K562 (cell line): Measurements from ENCODE around the gene SLC26A1. TPM values are rescaled to one million over a fixed set of nuclear protein-coding genes. Genes with fewer than 3 reads are reported as not detected.
A peak's percentile ranks its signal among the peaks of the same experiment; 100 is the strongest.

ENCODE experiments used
- ATAC-seq: fragments of 200-7000 bp; cut with Tn5 transposase; 3 replicates; pipeline ENCODE4 v1.9.1; 2020; ENCODE audit warnings: moderate library complexity
- BruUV-seq: library from RNA; stranded (reverse); fragments of 400-500 nt; replicated peaks from 2 replicates; lab custom pipeline; 2021; lab: Mats Ljungman, UMichigan
- CTCF ChIA-PET: fragments of 300-600 bp; formaldehyde crosslinking; extraction: SDS; loops from one replicate; lab custom pipeline; 2021; ENCODE audit warnings: low intra/inter-chr PET ratio; lab: Yijun Ruan, JAX
- POLR2A ChIA-PET: fragments of 300-600, 350-650 bp; sonication (Branson Sonifier 250); formaldehyde crosslinking; extraction: SDS; loops from one replicate; lab custom pipeline; 2021; ENCODE audit warnings: antibody characterized with exemption, inconsistent platforms; lab: Yijun Ruan, JAX
- DNase-seq, 4 experiments: peaks; one replicate each; pipeline versions ENCODE4 v3.0.0 to v3.0.0-alpha.2; 2011 to 2018; ENCODE audit warnings: low spot score in 3 of 4, mixed read lengths in 3 of 4; ENCODE audit errors: extremely low read depth in 1 of 4
- FAIRE-seq: peaks from 2 replicates; lab custom pipeline; 2011; peaks lifted over from hg19 to GRCh38; lab: Jason Lieb, UNC
- H2AFZ ChIP-seq: 2 replicates; pipeline ENCODE4 v1.6.0; 2011; ENCODE audit warnings: low read depth, low read length, control low read depth, inconsistent platforms
- H3K27ac ChIP-seq: fragments of 200-600 bp; 3 replicates; pipeline ENCODE4 v1.8.0; 2011; ENCODE audit warnings: low read depth, mild to moderate bottlenecking, control low read depth, inconsistent platforms, low read length, moderate library complexity, mixed read lengths; ENCODE audit errors: extremely low read depth
- H3K27me3 ChIP-seq, 2 experiments: fragments of 300-600 bp in 1 of 2; 2 replicates in 1 of 2; 3 replicates in 1 of 2; pipeline versions ENCODE4 v1.6.0 to v1.8.0; 2011; ENCODE audit warnings: inconsistent platforms in 2 of 2, low read length in 2 of 2, mild to moderate bottlenecking in 1 of 2, mixed read lengths in 1 of 2, moderate library complexity in 1 of 2; ENCODE audit not compliant: control insufficient read depth in 2 of 2, insufficient read depth in 2 of 2
- H3K36me3 ChIP-seq: fragments of 300-600 bp; 3 replicates; pipeline ENCODE4 v1.8.0; 2011; ENCODE audit warnings: mild to moderate bottlenecking, low read length, inconsistent platforms; ENCODE audit not compliant: control insufficient read depth, insufficient read depth
- H3K4me1 ChIP-seq, 2 experiments: fragments of 200-600 bp in 1 of 2; replicated peaks in 1 of 2; 2 replicates in 1 of 2; 3 replicates in 1 of 2; pipeline versions ENCODE4 v1.5.1 to v1.8.0; 2011; ENCODE audit warnings: inconsistent platforms in 2 of 2, low read length in 2 of 2, mild to moderate bottlenecking in 1 of 2, mixed read lengths in 1 of 2, moderate library complexity in 1 of 2; ENCODE audit not compliant: control insufficient read depth in 2 of 2, insufficient read depth in 2 of 2
- H3K4me2 ChIP-seq: 2 replicates; pipeline ENCODE4 v1.6.1; 2011; ENCODE audit warnings: low read length, control low read depth, inconsistent platforms, mixed read lengths; ENCODE audit not compliant: insufficient read depth
- H3K4me3 ChIP-seq: fragments of 200-600 bp; sonication (generic), shearing (Covaris generic); 2 replicates; pipeline ENCODE4 v1.5.1; 2016; ENCODE audit warnings: control low read depth, inconsistent platforms
- H3K79me2 ChIP-seq: fragments of 200-600 bp; 3 replicates; pipeline ENCODE4 v1.8.0; 2011; ENCODE audit warnings: low read length, inconsistent platforms; ENCODE audit not compliant: control insufficient read depth, insufficient read depth
- H3K9ac ChIP-seq, 2 experiments: 2 replicates each; pipeline versions ENCODE4 v1.6.0 to v1.6.1; 2011; ENCODE audit warnings: low read depth in 2 of 2, low read length in 2 of 2, control low read depth in 1 of 2, inconsistent platforms in 1 of 2, mild to moderate bottlenecking in 1 of 2, mixed read lengths in 1 of 2; ENCODE audit not compliant: insufficient read depth in 1 of 2
- H3K9me1 ChIP-seq: one replicate; pipeline ENCODE4 v1.6.0; 2011; ENCODE audit warnings: inconsistent platforms, mild to moderate bottlenecking, low read length, moderate library complexity; ENCODE audit not compliant: control insufficient read depth, insufficient read depth
- H3K9me3 ChIP-seq: replicated peaks from 2 replicates; pipeline ENCODE4 v1.5.1; 2011; ENCODE audit warnings: low read depth, low read length, inconsistent platforms; ENCODE audit not compliant: control insufficient read depth, insufficient read depth
- H4K20me1 ChIP-seq: replicated peaks from 2 replicates; pipeline ENCODE4 v1.6.1; 2011; ENCODE audit warnings: low read length, inconsistent platforms, mixed read lengths; ENCODE audit not compliant: control insufficient read depth, insufficient read depth
- CREB1 ChIP-seq, 2 experiments: sonication (generic) in 1 of 2; formaldehyde crosslinking in 1 of 2; IDR thresholded peaks; 2 replicates each; pipeline versions ENCODE4 v1.6.1 to v1.8.0; 2012 to 2022; ENCODE audit warnings: inconsistent platforms in 1 of 2, mild to moderate bottlenecking in 1 of 2, missing genetic modification reagents in 1 of 2, moderate library complexity in 1 of 2
- EGR1 ChIP-seq: fragments of 450-650 bp; conservative IDR thresholded peaks from 2 replicates; pipeline ENCODE4 v1.6.1; 2017; ENCODE audit warnings: mild to moderate bottlenecking
- NFE2 ChIP-seq: IDR thresholded peaks from 2 replicates; pipeline ENCODE4 v1.6.1; 2014; ENCODE audit warnings: antibody characterized with exemption, low read depth
- WGBS: fragments of 100-300 bp; shearing (Covaris generic); methylation state at CpG from one replicate; pipeline ENCODE4 v1.1.6; 2016; ENCODE audit warnings: low coverage, mixed read lengths; ENCODE audit not compliant: insufficient coverage; ENCODE audit errors: missing lambda C conversion rate; 5-methylcytosine and 5-hydroxymethylcytosine counted together
- in situ Hi-C: fragments of 300-500 bp; cut with MboI; formaldehyde crosslinking; loops from 4 replicates; pipeline ENCODE4 v1.15.0; 2018; ENCODE audit warnings: inconsistent platforms, mixed read lengths
- intact Hi-C: fragments of 100-400 bp; cut with micrococcal nuclease; formaldehyde crosslinking; loops from 2 replicates; pipeline ENCODE4 v1.14.2; 2022
- polyA plus RNA-seq, 8 experiments: library from polyadenylated mRNA; depleted of rRNA in 4 of 8; stranded (reverse) in 5 of 8; unstranded in 3 of 8; fragments of >200 nt; fragmentation: Nextera tagmentation in 2 of 8; fragmentation: Illumina TruSeq in 1 of 8; extraction: Ambion mirVana in 2 of 8; extraction: Trizol in 1 of 8; gene quantifications; 2 replicates each; pipeline versions ENCODE4 v1.2.1 to v1.2.3, GENCODE V29; 2011 to 2014; ENCODE audit warnings: inconsistent platforms in 1 of 8, missing spikeins in 1 of 8
- total RNA-seq, 7 experiments: library from RNA; depleted of rRNA in 6 of 7; stranded (reverse); fragments of >200 nt in 6 of 7; fragmentation: Illumina TruSeq in 2 of 7; extraction: Trizol in 2 of 7; gene quantifications; 2 replicates each; pipeline versions ENCODE4 v1.2.1 to v1.2.3, GENCODE V29; 2011 to 2021; ENCODE audit warnings: low replicate concordance in 1 of 7
- TF ChIP-seq, protein P1 (sequence below): fragments of 450-650 bp; IDR thresholded peaks from 2 replicates; pipeline ENCODE4 v1.6.1; 2018; ENCODE audit not compliant: partially characterized antibody

Gene SLC26A1
- total and polyA plus RNA-seq, 9 of the 15 experiments (the other 6 are each of a cell fraction or from before 2014, with no cell fraction given), result 0.11 to 4.2 (median 0.95) TPM

DNA sequence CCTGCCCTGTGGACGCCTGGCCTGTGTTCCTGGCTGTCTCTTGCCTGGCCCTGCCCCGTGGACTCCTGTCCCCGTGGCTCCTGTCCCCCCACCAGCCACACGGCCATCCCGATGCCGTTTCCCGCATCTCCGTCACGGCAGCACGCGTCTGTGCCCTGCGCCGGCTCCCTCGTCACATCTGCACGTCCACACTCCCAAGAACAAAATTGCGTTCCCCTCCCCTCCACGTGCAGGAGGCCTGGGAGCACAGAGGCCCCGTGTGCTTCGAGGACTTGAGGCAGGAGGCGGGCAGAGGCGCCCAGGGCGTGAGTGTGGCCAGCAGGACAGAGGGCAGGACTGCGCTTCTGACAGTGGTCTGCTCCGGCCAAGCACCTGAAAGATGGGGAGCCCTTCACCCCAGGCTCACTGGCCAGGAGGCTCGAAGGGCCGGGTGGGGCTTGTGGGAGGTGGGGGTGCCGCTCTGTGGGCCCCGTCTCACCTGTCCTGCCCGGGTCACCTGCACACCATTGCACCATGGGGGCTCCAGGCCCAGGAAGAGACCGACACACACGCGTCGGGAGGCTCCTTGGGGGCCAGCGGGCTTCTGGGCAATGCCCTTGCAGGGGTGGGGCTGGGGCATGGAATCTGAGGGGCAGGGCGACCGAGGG is 35.5 kb upstream of the SLC26A1 start (continued):
- 0 out of 2 replicates have a peak, but pooled peaks have one; percentile 4 for TF ChIP-seq CREB1 (IDR thresholded peaks at IDR 0.05)
- TF ChIP-seq CREB1 (CRISPR knock-in tag; IDR thresholded peaks at IDR 0.05), result no peak
- TF ChIP-seq, all 486 proteins: peak for 10

DNA sequence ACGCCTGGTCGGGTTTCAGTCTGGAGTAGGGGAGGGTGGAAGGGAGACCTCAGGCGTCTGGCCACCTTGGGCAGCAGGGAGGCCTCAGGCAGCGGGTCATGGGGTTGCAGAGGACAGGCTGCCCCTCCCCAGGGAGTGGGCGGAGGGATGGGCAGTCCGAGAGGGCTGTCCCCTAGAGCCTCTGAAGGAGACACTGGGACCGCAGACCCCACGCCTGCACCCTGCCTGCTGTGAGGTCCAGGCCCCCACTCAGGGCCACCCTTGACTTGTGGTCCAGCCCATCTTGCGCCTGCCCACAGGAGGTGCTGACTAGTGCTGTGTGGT is 34.7 kb upstream of the SLC26A1 start:
- no peak overlapping the region for H3K4me2 ChIP-seq
- intact Hi-C loops, result no loop called here
- ATAC-seq (peak; percentile 37), DNase-seq (peak in 2 of 4 experiments; percentile 46 to 47)
- peak overlapping the region in 1 of 2 experiments; percentile 70; a peak in 2 of 4 replicates for H3K9ac ChIP-seq
- no peak overlapping the region for H3K27ac ChIP-seq
- H2AFZ ChIP-seq, result no peak overlapping the region
- TF ChIP-seq, protein P1, sequence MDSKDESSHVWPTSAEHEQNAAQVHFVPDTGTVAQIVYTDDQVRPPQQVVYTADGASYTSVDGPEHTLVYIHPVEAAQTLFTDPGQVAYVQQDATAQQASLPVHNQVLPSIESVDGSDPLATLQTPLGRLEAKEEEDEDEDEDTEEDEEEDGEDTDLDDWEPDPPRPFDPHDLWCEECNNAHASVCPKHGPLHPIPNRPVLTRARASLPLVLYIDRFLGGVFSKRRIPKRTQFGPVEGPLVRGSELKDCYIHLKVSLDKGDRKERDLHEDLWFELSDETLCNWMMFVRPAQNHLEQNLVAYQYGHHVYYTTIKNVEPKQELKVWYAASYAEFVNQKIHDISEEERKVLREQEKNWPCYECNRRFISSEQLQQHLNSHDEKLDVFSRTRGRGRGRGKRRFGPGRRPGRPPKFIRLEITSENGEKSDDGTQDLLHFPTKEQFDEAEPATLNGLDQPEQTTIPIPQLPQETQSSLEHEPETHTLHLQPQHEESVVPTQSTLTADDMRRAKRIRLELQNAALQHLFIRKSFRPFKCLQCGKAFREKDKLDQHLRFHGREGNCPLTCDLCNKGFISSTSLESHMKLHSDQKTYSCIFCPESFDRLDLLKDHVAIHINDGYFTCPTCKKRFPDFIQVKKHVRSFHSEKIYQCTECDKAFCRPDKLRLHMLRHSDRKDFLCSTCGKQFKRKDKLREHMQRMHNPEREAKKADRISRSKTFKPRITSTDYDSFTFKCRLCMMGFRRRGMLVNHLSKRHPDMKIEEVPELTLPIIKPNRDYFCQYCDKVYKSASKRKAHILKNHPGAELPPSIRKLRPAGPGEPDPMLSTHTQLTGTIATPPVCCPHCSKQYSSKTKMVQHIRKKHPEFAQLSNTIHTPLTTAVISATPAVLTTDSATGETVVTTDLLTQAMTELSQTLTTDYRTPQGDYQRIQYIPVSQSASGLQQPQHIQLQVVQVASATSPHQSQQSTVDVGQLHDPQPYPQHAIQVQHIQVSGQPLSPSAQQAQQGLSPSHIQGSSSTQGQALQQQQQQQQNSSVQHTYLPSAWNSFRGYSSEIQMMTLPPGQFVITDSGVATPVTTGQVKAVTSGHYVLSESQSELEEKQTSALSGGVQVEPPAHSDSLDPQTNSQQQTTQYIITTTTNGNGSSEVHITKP, result peak; percentile 47
- no peak for TF ChIP-seq NFE2
- peak; percentile 55; the same call in 1 of the 2 replicates for TF ChIP-seq EGR1
- TF ChIP-seq, all 486 proteins: peak for 2
- H3K9me3 ChIP-seq, result no peaks in the 10 kb centered on the region; the same call in 1 of the 2 replicates
- WGBS, result 44% methylated on average over 9 of the region's 9 CpGs
- CTCF ChIA-PET, result no interaction called here
- H3K79me2 ChIP-seq, result no peaks in the 10 kb centered on the region
- H3K4me3 ChIP-seq, result no peak overlapping the region
- BruUV-seq, result no TSS peak
- H3K4me1 ChIP-seq, result peaks cover 3 to 70% of the 10 kb centered on the region in 2 experiments; a peak in 4 of 5 replicates
- FAIRE-seq, result peak; percentile 29
- no peaks in the 10 kb centered on the region for H4K20me1 ChIP-seq
- H3K9me1 ChIP-seq, result no peaks in the 10 kb centered on the region
- H3K27me3 ChIP-seq, result 0 out of 5 replicates have a peak, but pooled peaks cover 0 to 3% of the 10 kb centered on the region in 2 experiments
- in situ Hi-C loops, result no loop called here
- peaks cover 26% of the 10 kb centered on the region; the same call in 2 of the 3 replicates for H3K36me3 ChIP-seq
- POLR2A ChIA-PET, result interaction anchor here (0.6 to 1.4 kb wide), 3 partner anchors 13 to 554 kb away, joined by 3 to 4 read pairs (median 3); no protein-coding TSS in a partner anchor
